ENCODE measurements around the gene CES2.

The CES2 gene

DNA sequence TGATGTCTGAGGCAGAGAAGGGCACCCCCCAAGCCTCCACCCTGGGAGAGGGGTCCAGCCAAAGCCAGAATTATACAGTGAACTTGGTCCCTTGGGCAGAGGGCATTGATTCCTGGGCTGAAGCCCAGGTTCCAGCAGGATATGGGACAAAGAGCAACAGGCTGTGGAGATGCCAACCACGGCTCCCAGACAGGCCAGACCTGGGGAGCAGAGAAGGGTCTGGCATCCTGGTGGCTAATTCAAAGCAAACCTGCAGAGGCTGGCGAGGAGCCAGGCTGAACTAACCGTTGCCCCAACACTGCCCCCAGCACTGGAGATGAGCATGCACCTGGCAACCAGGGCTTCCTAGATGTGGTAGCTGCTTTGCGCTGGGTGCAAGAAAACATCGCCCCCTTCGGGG, 28.7 kb downstream of the CES2 start:
- TF ChIP-seq ZFP30 (CRISPR knock-in tag; IDR thresholded peaks at IDR 0.05) (no peak), BACH2 (CRISPR knock-in tag; IDR thresholded peaks at IDR 0.05; ENCODE audit: borderline replicate concordance) (no peak), ZC3H10 (CRISPR knock-in tag; IDR thresholded peaks at IDR 0.05) (no peak), ZFP3 (CRISPR knock-in tag; IDR thresholded peaks at IDR 0.05) (no peak), PPARA (CRISPR knock-in tag; IDR thresholded peaks at IDR 0.05; ENCODE audit: borderline replicate concordance) (no peak), ZNF8 (CRISPR knock-in tag; IDR thresholded peaks at IDR 0.05) (no peak), RARB (CRISPR knock-in tag; IDR thresholded peaks at IDR 0.05) (no peak), TOX (CRISPR knock-in tag; IDR thresholded peaks at IDR 0.05; ENCODE audit: borderline replicate concordance) (no peak), TCF4 (CRISPR knock-in tag; IDR thresholded peaks at IDR 0.05; ENCODE audit: borderline replicate concordance) (no peak), POU6F1 (CRISPR knock-in tag; IDR thresholded peaks at IDR 0.05; ENCODE audit: borderline replicate concordance, low read depth) (no peak), ARNTL (CRISPR knock-in tag; IDR thresholded peaks at IDR 0.05; ENCODE audit: borderline replicate concordance, low read depth) (no peak), ISL1 (CRISPR knock-in tag; IDR thresholded peaks at IDR 0.05) (no peak), ESRRG (CRISPR knock-in tag; IDR thresholded peaks at IDR 0.05) (no peak), ZNF565 (CRISPR knock-in tag; conservative IDR thresholded peaks at IDR 0.05; ENCODE audit: low read depth) (no peak), SNAI2 (CRISPR knock-in tag; IDR thresholded peaks at IDR 0.05) (no peak)
- TF ChIP-seq, protein P1, sequence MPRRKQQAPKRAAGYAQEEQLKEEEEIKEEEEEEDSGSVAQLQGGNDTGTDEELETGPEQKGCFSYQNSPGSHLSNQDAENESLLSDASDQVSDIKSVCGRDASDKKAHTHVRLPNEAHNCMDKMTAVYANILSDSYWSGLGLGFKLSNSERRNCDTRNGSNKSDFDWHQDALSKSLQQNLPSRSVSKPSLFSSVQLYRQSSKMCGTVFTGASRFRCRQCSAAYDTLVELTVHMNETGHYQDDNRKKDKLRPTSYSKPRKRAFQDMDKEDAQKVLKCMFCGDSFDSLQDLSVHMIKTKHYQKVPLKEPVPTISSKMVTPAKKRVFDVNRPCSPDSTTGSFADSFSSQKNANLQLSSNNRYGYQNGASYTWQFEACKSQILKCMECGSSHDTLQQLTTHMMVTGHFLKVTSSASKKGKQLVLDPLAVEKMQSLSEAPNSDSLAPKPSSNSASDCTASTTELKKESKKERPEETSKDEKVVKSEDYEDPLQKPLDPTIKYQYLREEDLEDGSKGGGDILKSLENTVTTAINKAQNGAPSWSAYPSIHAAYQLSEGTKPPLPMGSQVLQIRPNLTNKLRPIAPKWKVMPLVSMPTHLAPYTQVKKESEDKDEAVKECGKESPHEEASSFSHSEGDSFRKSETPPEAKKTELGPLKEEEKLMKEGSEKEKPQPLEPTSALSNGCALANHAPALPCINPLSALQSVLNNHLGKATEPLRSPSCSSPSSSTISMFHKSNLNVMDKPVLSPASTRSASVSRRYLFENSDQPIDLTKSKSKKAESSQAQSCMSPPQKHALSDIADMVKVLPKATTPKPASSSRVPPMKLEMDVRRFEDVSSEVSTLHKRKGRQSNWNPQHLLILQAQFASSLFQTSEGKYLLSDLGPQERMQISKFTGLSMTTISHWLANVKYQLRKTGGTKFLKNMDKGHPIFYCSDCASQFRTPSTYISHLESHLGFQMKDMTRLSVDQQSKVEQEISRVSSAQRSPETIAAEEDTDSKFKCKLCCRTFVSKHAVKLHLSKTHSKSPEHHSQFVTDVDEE (CRISPR knock-in tag; IDR thresholded peaks at IDR 0.05): no peak
- TF ChIP-seq, protein P2, sequence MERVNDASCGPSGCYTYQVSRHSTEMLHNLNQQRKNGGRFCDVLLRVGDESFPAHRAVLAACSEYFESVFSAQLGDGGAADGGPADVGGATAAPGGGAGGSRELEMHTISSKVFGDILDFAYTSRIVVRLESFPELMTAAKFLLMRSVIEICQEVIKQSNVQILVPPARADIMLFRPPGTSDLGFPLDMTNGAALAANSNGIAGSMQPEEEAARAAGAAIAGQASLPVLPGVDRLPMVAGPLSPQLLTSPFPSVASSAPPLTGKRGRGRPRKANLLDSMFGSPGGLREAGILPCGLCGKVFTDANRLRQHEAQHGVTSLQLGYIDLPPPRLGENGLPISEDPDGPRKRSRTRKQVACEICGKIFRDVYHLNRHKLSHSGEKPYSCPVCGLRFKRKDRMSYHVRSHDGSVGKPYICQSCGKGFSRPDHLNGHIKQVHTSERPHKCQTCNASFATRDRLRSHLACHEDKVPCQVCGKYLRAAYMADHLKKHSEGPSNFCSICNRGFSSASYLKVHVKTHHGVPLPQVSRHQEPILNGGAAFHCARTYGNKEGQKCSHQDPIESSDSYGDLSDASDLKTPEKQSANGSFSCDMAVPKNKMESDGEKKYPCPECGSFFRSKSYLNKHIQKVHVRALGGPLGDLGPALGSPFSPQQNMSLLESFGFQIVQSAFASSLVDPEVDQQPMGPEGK (CRISPR knock-in tag; IDR thresholded peaks at IDR 0.05; ENCODE audit: borderline replicate concordance): no peak
- TF ChIP-seq, protein P3, sequence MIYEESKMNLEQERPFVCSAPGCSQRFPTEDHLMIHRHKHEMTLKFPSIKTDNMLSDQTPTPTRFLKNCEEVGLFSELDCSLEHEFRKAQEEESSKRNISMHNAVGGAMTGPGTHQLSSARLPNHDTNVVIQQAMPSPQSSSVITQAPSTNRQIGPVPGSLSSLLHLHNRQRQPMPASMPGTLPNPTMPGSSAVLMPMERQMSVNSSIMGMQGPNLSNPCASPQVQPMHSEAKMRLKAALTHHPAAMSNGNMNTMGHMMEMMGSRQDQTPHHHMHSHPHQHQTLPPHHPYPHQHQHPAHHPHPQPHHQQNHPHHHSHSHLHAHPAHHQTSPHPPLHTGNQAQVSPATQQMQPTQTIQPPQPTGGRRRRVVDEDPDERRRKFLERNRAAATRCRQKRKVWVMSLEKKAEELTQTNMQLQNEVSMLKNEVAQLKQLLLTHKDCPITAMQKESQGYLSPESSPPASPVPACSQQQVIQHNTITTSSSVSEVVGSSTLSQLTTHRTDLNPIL (CRISPR knock-in tag; IDR thresholded peaks at IDR 0.05; ENCODE audit: low read depth): no peak
- TF ChIP-seq, protein P4, sequence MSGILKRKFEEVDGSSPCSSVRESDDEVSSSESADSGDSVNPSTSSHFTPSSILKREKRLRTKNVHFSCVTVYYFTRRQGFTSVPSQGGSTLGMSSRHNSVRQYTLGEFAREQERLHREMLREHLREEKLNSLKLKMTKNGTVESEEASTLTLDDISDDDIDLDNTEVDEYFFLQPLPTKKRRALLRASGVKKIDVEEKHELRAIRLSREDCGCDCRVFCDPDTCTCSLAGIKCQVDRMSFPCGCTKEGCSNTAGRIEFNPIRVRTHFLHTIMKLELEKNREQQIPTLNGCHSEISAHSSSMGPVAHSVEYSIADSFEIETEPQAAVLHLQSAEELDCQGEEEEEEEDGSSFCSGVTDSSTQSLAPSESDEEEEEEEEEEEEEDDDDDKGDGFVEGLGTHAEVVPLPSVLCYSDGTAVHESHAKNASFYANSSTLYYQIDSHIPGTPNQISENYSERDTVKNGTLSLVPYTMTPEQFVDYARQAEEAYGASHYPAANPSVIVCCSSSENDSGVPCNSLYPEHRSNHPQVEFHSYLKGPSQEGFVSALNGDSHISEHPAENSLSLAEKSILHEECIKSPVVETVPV (CRISPR knock-in tag; IDR thresholded peaks at IDR 0.05): no peak
- no peak for ATAC-seq

DNA sequence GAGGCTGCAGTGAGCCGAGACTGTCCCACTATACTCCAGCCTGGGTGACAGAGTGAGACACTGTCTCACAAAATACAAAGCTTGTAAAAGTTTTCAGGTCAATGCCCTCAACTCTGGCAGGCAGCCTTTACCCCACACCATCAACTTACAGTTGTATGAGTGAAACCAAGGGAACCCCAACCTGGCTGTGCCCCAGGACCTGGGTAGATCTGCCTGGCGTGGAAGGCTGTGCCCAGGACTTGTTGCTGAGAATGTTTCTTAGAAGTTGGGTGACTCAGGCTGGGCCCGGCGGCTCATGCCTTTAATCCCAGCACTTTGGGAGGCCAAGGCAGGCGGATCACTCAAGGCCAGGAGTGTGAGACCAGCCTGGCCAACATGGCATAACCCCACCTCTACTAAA, 33.5 kb downstream of the CES2 start:
- TF ChIP-seq OSR1 (CRISPR knock-in tag; IDR thresholded peaks at IDR 0.05) (no peak), ZFP3 (CRISPR knock-in tag; IDR thresholded peaks at IDR 0.05) (no peak), ESRRG (CRISPR knock-in tag; IDR thresholded peaks at IDR 0.05) (no peak), ZC3H10 (CRISPR knock-in tag; IDR thresholded peaks at IDR 0.05) (no peak), ARNTL (CRISPR knock-in tag; IDR thresholded peaks at IDR 0.05; ENCODE audit: borderline replicate concordance, low read depth) (no peak), ZNF565 (CRISPR knock-in tag; conservative IDR thresholded peaks at IDR 0.05; ENCODE audit: low read depth) (no peak), TCF4 (CRISPR knock-in tag; IDR thresholded peaks at IDR 0.05; ENCODE audit: borderline replicate concordance) (no peak), RARB (CRISPR knock-in tag; IDR thresholded peaks at IDR 0.05) (no peak), POU6F1 (CRISPR knock-in tag; IDR thresholded peaks at IDR 0.05; ENCODE audit: borderline replicate concordance, low read depth) (no peak)
- TF ChIP-seq, protein P2 (CRISPR knock-in tag; IDR thresholded peaks at IDR 0.05; ENCODE audit: borderline replicate concordance): no peak
- TF ChIP-seq, protein P1 (CRISPR knock-in tag; IDR thresholded peaks at IDR 0.05): no peak
- no peak for ATAC-seq

All from SK-N-SH treated with all-trans-retinoic acid at 6 μM for 48 hours (cell line).